GM21390 (cell line): ENCODE data around the gene NUP37.
"Not testable (repeated sequence)": the region's sequence is repeated elsewhere in the genome, so short reads cannot be mapped to it uniquely, and the experiment has no call there.

Experiments used
- ATAC-seq: cut with Tn5 transposase; IDR thresholded peaks from one replicate; pipeline ENCODE4 v1.9.1; 2021; ENCODE audit not compliant: unreplicated experiment

The NUP37 gene

GRCh38 chr12:102119674-102120563, at the start of gene NUP37, which contains the start of gene PARPBP:
Gene NUP37 (minus strand): TSS chr12:102120114. CDS start chr12:102118518, 1,596 bp downstream.
Gene PARPBP (plus strand): TSS chr12:102120183. CDS start chr12:102123889, 3,706 bp downstream.
- peak; percentile 96 for ATAC-seq

- peak; percentile 67 for ATAC-seq
These were observed 48.1 kb upstream of the NUP37 start for GRCh38 chr12:102167821-102168604.

- no peak for ATAC-seq
These were observed 43.5 kb upstream of the NUP37 start for GRCh38 chr12:102163383-102163782.

GRCh38 chr12:102155206-102155605, 35.3 kb upstream of the NUP37 start:
- ATAC-seq, result not testable (repeated sequence)

GRCh38 chr12:102147062-102147587, 27.2 kb upstream of the NUP37 start:
- ATAC-seq, result not testable (repeated sequence)

- ATAC-seq, result no peak
These were observed 24.3 kb upstream of the NUP37 start for GRCh38 chr12:102144221-102144620.

- ATAC-seq, result not testable (repeated sequence)
These were observed 23.0 kb upstream of the NUP37 start for GRCh38 chr12:102142866-102143373.

- ATAC-seq, result not testable (repeated sequence)
These were observed 17.7 kb upstream of the NUP37 start for GRCh38 chr12:102137619-102138018.

- not testable (repeated sequence) for ATAC-seq
These were observed 11.5 kb upstream of the NUP37 start for GRCh38 chr12:102131442-102131841.

GRCh38 chr12:102130720-102131119, 10.8 kb upstream of the NUP37 start:
- ATAC-seq, result not testable (repeated sequence)

GRCh38 chr12:102121328-102121727, 1.4 kb upstream of the NUP37 start:
- not testable (repeated sequence) for ATAC-seq

- no peak for ATAC-seq
These were observed 972 bp upstream of the NUP37 start for GRCh38 chr12:102120886-102121285.

GRCh38 chr12:102120564-102120873, 605 bp upstream of the NUP37 start:
- ATAC-seq, result peak; percentile 2

GRCh38 chr12:102118874-102119273, 1.0 kb downstream of the NUP37 start:
- ATAC-seq, result no peak

GRCh38 chr12:102116392-102116791, 3.5 kb downstream of the NUP37 start:
- no peak for ATAC-seq

- no peak for ATAC-seq
These were observed 5.7 kb downstream of the NUP37 start for GRCh38 chr12:102114212-102114611.

- no peak for ATAC-seq
These were observed 9.1 kb downstream of the NUP37 start for GRCh38 chr12:102110782-102111181.

- ATAC-seq, result no peak
These were observed 11.9 kb downstream of the NUP37 start for GRCh38 chr12:102107970-102108369.

GRCh38 chr12:102106905-102107304, 13.0 kb downstream of the NUP37 start:
- no peak for ATAC-seq

GRCh38 chr12:102096855-102097254, 23.1 kb downstream of the NUP37 start:
- ATAC-seq, result no peak

- peak; percentile 69 for ATAC-seq
These were observed 24.1 kb downstream of the NUP37 start for GRCh38 chr12:102095677-102096263.
